Gastroesophageal sphincter (tissue), 3 donors: ENCODE data around the gene CSNK2A1.

Experiments used
- POLR2A ChIP-seq, 2 donors: fragments of 450-650 bp; IDR thresholded peaks; one replicate each; pipeline ENCODE4 v1.6.1; 2017; ENCODE audit warnings: antibody characterized with exemption in 2 of 2, mild to moderate bottlenecking in 2 of 2, moderate library complexity in 1 of 2
- TF ChIP-seq, protein P1 (sequence below), 4 experiments: fragments of 200-600 bp in 2 of 4; fragments of 450-650 bp in 2 of 4; sonication (generic) in 1 of 4; IDR thresholded peaks; one replicate each; pipeline ENCODE4 v1.5.1; 2017 to 2019; ENCODE audit warnings: antibody characterized with exemption in 4 of 4, mild to moderate bottlenecking in 2 of 4, moderate library complexity in 2 of 4

DNA sequence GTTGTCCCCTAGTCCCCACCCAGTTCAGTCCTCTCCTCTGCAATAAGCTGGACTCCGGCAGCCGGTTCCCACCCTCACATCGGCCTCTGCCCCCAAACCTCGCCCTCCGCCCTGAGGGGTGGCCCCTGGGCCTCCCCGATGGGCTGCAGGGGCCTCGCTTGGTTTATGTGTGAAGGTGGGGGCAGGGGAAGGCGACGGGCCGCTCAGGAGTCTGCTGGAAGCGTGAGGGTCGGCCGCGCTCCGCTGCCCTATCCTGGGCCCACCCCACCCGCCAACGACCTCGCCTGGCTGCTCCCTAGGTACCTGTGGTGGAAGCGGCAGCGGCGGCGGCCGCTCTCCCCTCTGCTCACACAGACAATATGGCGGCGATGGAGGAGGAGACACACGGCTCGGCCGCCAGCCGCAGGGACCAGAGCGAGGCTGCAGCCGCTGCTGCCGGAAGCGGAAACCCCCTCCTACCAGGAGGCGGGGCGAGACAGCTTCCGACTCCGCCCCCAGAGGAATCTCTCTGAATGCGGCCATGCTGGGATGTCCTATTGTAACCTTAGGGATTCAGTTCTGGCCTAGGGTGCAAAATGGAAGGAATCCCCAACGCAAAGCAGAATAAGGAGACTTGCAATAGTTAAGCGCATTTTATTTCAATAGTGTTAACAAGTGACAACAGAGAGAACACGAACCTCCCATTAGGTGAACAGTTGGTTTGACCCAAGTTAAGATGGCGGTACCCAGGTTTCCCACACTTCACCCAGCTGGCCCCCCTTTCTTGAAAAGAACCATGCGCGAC is at the start of gene CSNK2A1:
- TF ChIP-seq, protein P1, sequence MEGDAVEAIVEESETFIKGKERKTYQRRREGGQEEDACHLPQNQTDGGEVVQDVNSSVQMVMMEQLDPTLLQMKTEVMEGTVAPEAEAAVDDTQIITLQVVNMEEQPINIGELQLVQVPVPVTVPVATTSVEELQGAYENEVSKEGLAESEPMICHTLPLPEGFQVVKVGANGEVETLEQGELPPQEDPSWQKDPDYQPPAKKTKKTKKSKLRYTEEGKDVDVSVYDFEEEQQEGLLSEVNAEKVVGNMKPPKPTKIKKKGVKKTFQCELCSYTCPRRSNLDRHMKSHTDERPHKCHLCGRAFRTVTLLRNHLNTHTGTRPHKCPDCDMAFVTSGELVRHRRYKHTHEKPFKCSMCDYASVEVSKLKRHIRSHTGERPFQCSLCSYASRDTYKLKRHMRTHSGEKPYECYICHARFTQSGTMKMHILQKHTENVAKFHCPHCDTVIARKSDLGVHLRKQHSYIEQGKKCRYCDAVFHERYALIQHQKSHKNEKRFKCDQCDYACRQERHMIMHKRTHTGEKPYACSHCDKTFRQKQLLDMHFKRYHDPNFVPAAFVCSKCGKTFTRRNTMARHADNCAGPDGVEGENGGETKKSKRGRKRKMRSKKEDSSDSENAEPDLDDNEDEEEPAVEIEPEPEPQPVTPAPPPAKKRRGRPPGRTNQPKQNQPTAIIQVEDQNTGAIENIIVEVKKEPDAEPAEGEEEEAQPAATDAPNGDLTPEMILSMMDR (IDR thresholded peaks at IDR 0.05) = no peak
- TF ChIP-seq POLR2A (IDR thresholded peaks at IDR 0.05) = peak; percentile 52 to 66
